NB4 (cell line): ENCODE data around the gene OPCML.

Source experiments
- POLR2A ChIP-seq: IDR thresholded peaks from 2 replicates; pipeline ENCODE4 v1.6.1; 2011; ENCODE audit warnings: mild to moderate bottlenecking; ENCODE audit not compliant: insufficient read length; ENCODE audit errors: extremely low read depth
- TF ChIP-seq, protein P1 (sequence below): IDR thresholded peaks from one replicate; pipeline ENCODE4 v1.5.1; 2012; ENCODE audit warnings: low read depth, low read length

GRCh38 chr11:132977746-132978145, 554.6 kb downstream of the OPCML start:
- TF ChIP-seq, protein P1, sequence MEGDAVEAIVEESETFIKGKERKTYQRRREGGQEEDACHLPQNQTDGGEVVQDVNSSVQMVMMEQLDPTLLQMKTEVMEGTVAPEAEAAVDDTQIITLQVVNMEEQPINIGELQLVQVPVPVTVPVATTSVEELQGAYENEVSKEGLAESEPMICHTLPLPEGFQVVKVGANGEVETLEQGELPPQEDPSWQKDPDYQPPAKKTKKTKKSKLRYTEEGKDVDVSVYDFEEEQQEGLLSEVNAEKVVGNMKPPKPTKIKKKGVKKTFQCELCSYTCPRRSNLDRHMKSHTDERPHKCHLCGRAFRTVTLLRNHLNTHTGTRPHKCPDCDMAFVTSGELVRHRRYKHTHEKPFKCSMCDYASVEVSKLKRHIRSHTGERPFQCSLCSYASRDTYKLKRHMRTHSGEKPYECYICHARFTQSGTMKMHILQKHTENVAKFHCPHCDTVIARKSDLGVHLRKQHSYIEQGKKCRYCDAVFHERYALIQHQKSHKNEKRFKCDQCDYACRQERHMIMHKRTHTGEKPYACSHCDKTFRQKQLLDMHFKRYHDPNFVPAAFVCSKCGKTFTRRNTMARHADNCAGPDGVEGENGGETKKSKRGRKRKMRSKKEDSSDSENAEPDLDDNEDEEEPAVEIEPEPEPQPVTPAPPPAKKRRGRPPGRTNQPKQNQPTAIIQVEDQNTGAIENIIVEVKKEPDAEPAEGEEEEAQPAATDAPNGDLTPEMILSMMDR = no peak
- no peak for TF ChIP-seq POLR2A
